HG02759 (cell line): ENCODE results near the gene GSTCD.

Source experiments
- ATAC-seq: cut with Tn5 transposase; IDR thresholded peaks from one replicate; pipeline ENCODE4 v1.9.1; 2021; ENCODE audit warnings: mild to moderate bottlenecking, moderate library complexity; ENCODE audit not compliant: unreplicated experiment

Gene GSTCD

GRCh38 chr4:105875233-105875632 is 166.6 kb downstream of the GSTCD start:
- ATAC-seq: no peak

GRCh38 chr4:105878668-105879067 is 170.1 kb downstream of the GSTCD start:
- no peak for ATAC-seq

- ATAC-seq: no peak
Measured at GRCh38 chr4:105887508-105887907, 178.9 kb downstream of the GSTCD start.

- ATAC-seq: peak; percentile 49
Measured at GRCh38 chr4:105894660-105895582, 186.3 kb downstream of the GSTCD start, which contains the start of gene NPNT. Gene NPNT (plus strand): TSS chr4:105895471. CDS start chr4:105895653, 182 bp downstream.

- peak; percentile 50 for ATAC-seq
Measured at GRCh38 chr4:105895583-105896460, 187.2 kb downstream of the GSTCD start.

- ATAC-seq: peak; percentile 11
Measured at GRCh38 chr4:105896461-105896942, 187.9 kb downstream of the GSTCD start.
